ENCODE results near the gene TULP1.

The TULP1 gene

GRCh38 chr6:35492974-35493284, 19.8 kb downstream of the TULP1 start:
- H3K9me3 ChIP-seq (ENCODE audit: insufficient read depth, low read depth, low read length) = no peaks in the 10 kb centered on the region
- H2BK5ac ChIP-seq (ENCODE audit: low read depth, low read length, poor library complexity) = peak overlapping the region; percentile 59
- H3K79me1 ChIP-seq (ENCODE audit: low read length) = peaks cover 81% of the 10 kb centered on the region
- H3K18ac ChIP-seq (ENCODE audit: low read length) = peak overlapping the region; percentile 22
- H3K4me2 ChIP-seq (ENCODE audit: low read length) = peak overlapping the region; percentile 69
- H2BK12ac ChIP-seq (ENCODE audit: low read length) = peak overlapping the region; percentile 51
- H3K36me3 ChIP-seq (ENCODE audit: control insufficient read depth in 1 of 2, insufficient read depth in 2 of 2, low read length in 2 of 2) = peaks cover 6 to 8% of the 10 kb centered on the region in 2 experiments
- H3K4me3 ChIP-seq (ENCODE audit: low read depth, low read length) = no peak overlapping the region
- H2AFZ ChIP-seq (ENCODE audit: insufficient read depth, low read length, poor library complexity) = no peak overlapping the region
- peak overlapping the region; percentile 26 for H2BK120ac ChIP-seq (ENCODE audit: insufficient read depth, low read length, poor library complexity)
- H3K4me1 ChIP-seq (ENCODE audit: control insufficient read depth in 1 of 2, insufficient read depth in 2 of 2, low read length in 2 of 2) = peaks cover 57 to 63% of the 10 kb centered on the region in 2 experiments
- peak overlapping the region; percentile 97 for H3K27ac ChIP-seq (ENCODE audit: low read depth, low read length)
- DNase-seq = peak; percentile 89 to 92
- H3K23ac ChIP-seq (ENCODE audit: low read length) = no peak overlapping the region
- H3K9ac ChIP-seq (ENCODE audit: low read length) = no peak overlapping the region
- H2AK5ac ChIP-seq (ENCODE audit: low read length) = no peak overlapping the region
- peak overlapping the region; percentile 98 for H4K91ac ChIP-seq (ENCODE audit: low read depth, low read length)
- no peaks in the 10 kb centered on the region for H3K27me3 ChIP-seq (ENCODE audit: insufficient read depth, low read length)
- H3K14ac ChIP-seq (ENCODE audit: low read length) = no peak overlapping the region
- H3K79me2 ChIP-seq (ENCODE audit: control insufficient read depth, insufficient read depth, low read length, poor library complexity) = peaks cover 67% of the 10 kb centered on the region
- H4K12ac ChIP-seq (ENCODE audit: low read depth, low read length) = no peak overlapping the region
- peak overlapping the region; percentile 27 for H4K8ac ChIP-seq (ENCODE audit: low read depth, low read length)
- H3K4ac ChIP-seq (ENCODE audit: low read depth, low read length) = peak overlapping the region; percentile 99
- WGBS (ENCODE audit: extremely low coverage, insufficient coverage, insufficient read length) = no CpG with 5 or more reads among the region's 7 CpGs

DNA sequence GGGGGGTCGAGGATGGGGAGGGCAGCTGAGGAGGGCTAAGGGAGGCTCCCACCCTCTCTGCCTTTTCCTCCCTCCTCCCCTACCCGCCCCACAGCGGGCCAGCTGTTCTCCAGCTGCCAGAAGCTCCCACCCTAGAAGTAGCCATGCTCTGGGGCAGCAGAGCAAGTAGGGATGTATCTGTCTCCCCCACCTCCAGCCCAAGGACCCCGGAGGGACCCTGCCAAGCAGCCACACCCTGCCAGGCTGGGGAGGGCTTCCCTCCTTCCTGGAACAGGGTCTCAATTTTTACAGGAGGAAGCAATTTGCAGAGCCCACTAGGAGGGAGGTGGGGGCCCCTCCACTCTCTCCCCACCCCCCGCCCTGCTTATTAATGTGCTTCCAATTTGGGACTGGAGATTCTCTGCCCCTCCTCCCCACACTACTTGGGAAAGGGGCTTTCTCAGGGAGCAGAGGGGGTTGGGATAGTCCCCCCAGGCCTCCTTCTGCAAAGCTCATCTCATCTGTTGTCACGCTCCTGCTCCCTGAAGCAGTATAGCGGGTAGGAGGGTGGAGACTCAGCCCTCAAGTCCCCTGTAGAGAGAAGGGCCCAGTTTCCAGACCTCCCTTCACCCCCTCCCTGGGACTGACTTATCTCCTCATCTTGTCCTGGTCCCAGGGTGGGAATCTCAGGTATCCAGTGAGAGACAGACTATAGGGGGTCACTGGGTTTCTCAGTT, 20.3 kb downstream of the TULP1 start:
- no peak overlapping the region for H3K23ac ChIP-seq (ENCODE audit: low read length)
- H2BK5ac ChIP-seq (ENCODE audit: low read depth, low read length, poor library complexity) = peak overlapping the region; percentile 93
- H4K91ac ChIP-seq (ENCODE audit: low read depth, low read length) = peak overlapping the region; percentile 98
- H3K36me3 ChIP-seq (ENCODE audit: control insufficient read depth in 1 of 2, insufficient read depth in 2 of 2, low read length in 2 of 2) = peaks cover 6 to 8% of the 10 kb centered on the region in 2 experiments
- H3K9ac ChIP-seq (ENCODE audit: low read length) = peak overlapping the region; percentile 20
- no peak for DNase-seq
- peak overlapping the region; percentile 85 for H3K18ac ChIP-seq (ENCODE audit: low read length)
- peaks cover 79% of the 10 kb centered on the region for H3K79me1 ChIP-seq (ENCODE audit: low read length)
- peak overlapping the region; percentile 97 for H3K27ac ChIP-seq (ENCODE audit: low read depth, low read length)
- H3K27me3 ChIP-seq (ENCODE audit: insufficient read depth, low read length) = no peaks in the 10 kb centered on the region
- H4K12ac ChIP-seq (ENCODE audit: low read depth, low read length) = peak overlapping the region; percentile 1
- H2BK12ac ChIP-seq (ENCODE audit: low read length) = peak overlapping the region; percentile 51
- peak overlapping the region; percentile 87 for H2BK120ac ChIP-seq (ENCODE audit: insufficient read depth, low read length, poor library complexity)
- peak overlapping the region; percentile 43 for H4K8ac ChIP-seq (ENCODE audit: low read depth, low read length)
- H2AK5ac ChIP-seq (ENCODE audit: low read length) = peak overlapping the region; percentile 73
- peaks cover 60 to 69% of the 10 kb centered on the region in 2 experiments for H3K4me1 ChIP-seq (ENCODE audit: control insufficient read depth in 1 of 2, insufficient read depth in 2 of 2, low read length in 2 of 2)
- H3K4me2 ChIP-seq (ENCODE audit: low read length) = peak overlapping the region; percentile 69
- no peak overlapping the region for H3K4me3 ChIP-seq (ENCODE audit: low read depth, low read length)
- peaks cover 66% of the 10 kb centered on the region for H3K79me2 ChIP-seq (ENCODE audit: control insufficient read depth, insufficient read depth, low read length, poor library complexity)
- H3K9me3 ChIP-seq (ENCODE audit: insufficient read depth, low read depth, low read length) = no peaks in the 10 kb centered on the region
- WGBS (ENCODE audit: extremely low coverage, insufficient coverage, insufficient read length) = no CpG with 5 or more reads among the region's 7 CpGs
- peak overlapping the region; percentile 4 for H2AFZ ChIP-seq (ENCODE audit: insufficient read depth, low read length, poor library complexity)
- peak overlapping the region; percentile 26 for H3K14ac ChIP-seq (ENCODE audit: low read length)
- H3K4ac ChIP-seq (ENCODE audit: low read depth, low read length) = peak overlapping the region; percentile 23

GRCh38 chr6:35491558-35492257, 21.0 kb downstream of the TULP1 start:
- peak overlapping the region; percentile 85 for H3K18ac ChIP-seq (ENCODE audit: low read length)
- H3K79me1 ChIP-seq (ENCODE audit: low read length) = peaks cover 80% of the 10 kb centered on the region
- H2BK120ac ChIP-seq (ENCODE audit: insufficient read depth, low read length, poor library complexity) = peak overlapping the region; percentile 91
- peaks cover 62% of the 10 kb centered on the region for H3K79me2 ChIP-seq (ENCODE audit: control insufficient read depth, insufficient read depth, low read length, poor library complexity)
- peaks cover 6 to 8% of the 10 kb centered on the region in 2 experiments for H3K36me3 ChIP-seq (ENCODE audit: control insufficient read depth in 1 of 2, insufficient read depth in 2 of 2, low read length in 2 of 2)
- H3K4me1 ChIP-seq (ENCODE audit: control insufficient read depth in 1 of 2, insufficient read depth in 2 of 2, low read length in 2 of 2) = peaks cover 64 to 75% of the 10 kb centered on the region in 2 experiments
- H2BK5ac ChIP-seq (ENCODE audit: low read depth, low read length, poor library complexity) = peak overlapping the region; percentile 93
- peak overlapping the region; percentile 93 for H3K14ac ChIP-seq (ENCODE audit: low read length)
- H3K27ac ChIP-seq (ENCODE audit: low read depth, low read length) = peak overlapping the region; percentile 97
- no peak overlapping the region for H3K23ac ChIP-seq (ENCODE audit: low read length)
- H3K4me3 ChIP-seq (ENCODE audit: low read depth, low read length) = no peak overlapping the region
- H2BK12ac ChIP-seq (ENCODE audit: low read length) = peak overlapping the region; percentile 40
- H4K12ac ChIP-seq (ENCODE audit: low read depth, low read length) = peak overlapping the region; percentile 1
- peak overlapping the region; percentile 20 for H2AFZ ChIP-seq (ENCODE audit: insufficient read depth, low read length, poor library complexity)
- H3K9ac ChIP-seq (ENCODE audit: low read length) = peak overlapping the region; percentile 34
- H4K8ac ChIP-seq (ENCODE audit: low read depth, low read length) = peak overlapping the region; percentile 80
- DNase-seq = peak; percentile 60 to 63
- no CpG with 5 or more reads among the region's 5 CpGs for WGBS (ENCODE audit: extremely low coverage, insufficient coverage, insufficient read length)
- peak overlapping the region; percentile 98 for H4K91ac ChIP-seq (ENCODE audit: low read depth, low read length)
- H3K27me3 ChIP-seq (ENCODE audit: insufficient read depth, low read length) = no peaks in the 10 kb centered on the region
- peak overlapping the region; percentile 90 for H3K4ac ChIP-seq (ENCODE audit: low read depth, low read length)
- no peaks in the 10 kb centered on the region for H3K9me3 ChIP-seq (ENCODE audit: insufficient read depth, low read depth, low read length)
- H3K4me2 ChIP-seq (ENCODE audit: low read length) = peak overlapping the region; percentile 69
- peak overlapping the region; percentile 73 for H2AK5ac ChIP-seq (ENCODE audit: low read length)

DNA sequence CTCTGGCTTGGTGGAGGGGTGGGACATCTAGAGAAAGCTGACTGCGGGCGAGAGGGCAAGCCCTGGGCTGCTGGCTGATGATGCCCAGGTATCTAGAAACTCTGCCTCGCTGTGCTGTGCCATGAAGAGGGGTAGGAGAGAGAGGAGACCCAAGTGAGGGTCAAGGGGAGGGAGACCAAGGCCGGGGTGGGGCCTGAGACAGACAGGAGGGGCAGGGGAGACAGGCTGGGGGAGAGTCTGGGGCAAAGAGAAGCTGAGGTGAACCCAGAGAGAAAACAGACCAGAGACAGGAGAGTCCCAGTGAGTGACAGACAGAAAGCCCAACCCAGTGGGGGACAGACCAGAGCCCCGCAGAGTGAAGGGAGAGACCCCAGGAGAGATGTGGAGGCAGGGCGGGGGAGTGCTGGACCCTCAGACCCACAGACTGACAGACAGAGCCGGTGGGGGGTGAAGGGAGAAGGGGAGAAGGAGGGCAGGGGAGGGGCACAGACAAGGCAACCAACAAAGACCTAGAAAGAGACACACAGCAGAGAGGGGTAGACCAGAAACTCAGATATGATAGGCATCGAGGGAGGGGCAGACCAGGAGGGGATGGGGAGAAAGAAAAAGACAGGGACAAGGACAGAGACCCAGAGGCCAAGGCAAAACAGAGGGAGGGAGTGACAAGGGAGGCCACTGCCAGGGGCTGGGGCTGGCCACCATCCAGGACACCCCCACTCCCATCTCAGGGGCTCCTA, 21.7 kb downstream of the TULP1 start:
- H3K14ac ChIP-seq (ENCODE audit: low read length) = peak overlapping the region; percentile 93
- WGBS (ENCODE audit: extremely low coverage, insufficient coverage, insufficient read length) = no CpG with 5 or more reads among the region's 8 CpGs

More for the DNA sequence above, 21.7 kb downstream of the TULP1 start:
- Histone ChIP-seq H2BK120ac (ENCODE audit: insufficient read depth, low read length, poor library complexity) (peak overlapping the region; percentile 91), H2AK5ac (ENCODE audit: low read length) (peak overlapping the region; percentile 75), H3K79me2 (ENCODE audit: control insufficient read depth, insufficient read depth, low read length, poor library complexity) (peaks cover 60% of the 10 kb centered on the region), H2BK12ac (ENCODE audit: low read length) (peak overlapping the region; percentile 82), H3K4me2 (ENCODE audit: low read length) (peak overlapping the region; percentile 69), H2BK5ac (ENCODE audit: low read depth, low read length, poor library complexity) (peak overlapping the region; percentile 93), H3K27me3 (ENCODE audit: insufficient read depth, low read length) (no peaks in the 10 kb centered on the region), H3K9ac (ENCODE audit: low read length) (peak overlapping the region; percentile 34), H3K9me3 (ENCODE audit: insufficient read depth, low read depth, low read length) (no peaks in the 10 kb centered on the region), H4K12ac (ENCODE audit: low read depth, low read length) (peak overlapping the region; percentile 39), H4K8ac (ENCODE audit: low read depth, low read length) (peak overlapping the region; percentile 80), H3K18ac (ENCODE audit: low read length) (peak overlapping the region; percentile 85), H4K91ac (ENCODE audit: low read depth, low read length) (peak overlapping the region; percentile 98), H3K36me3 (ENCODE audit: control insufficient read depth in 1 of 2, insufficient read depth in 2 of 2, low read length in 2 of 2) (peaks cover 6 to 9% of the 10 kb centered on the region in 2 experiments), H2AFZ (ENCODE audit: insufficient read depth, low read length, poor library complexity) (peak overlapping the region; percentile 45), H3K23ac (ENCODE audit: low read length) (no peak overlapping the region), H3K4me3 (ENCODE audit: low read depth, low read length) (no peak overlapping the region), H3K79me1 (ENCODE audit: low read length) (peaks cover 80% of the 10 kb centered on the region), H3K4me1 (ENCODE audit: control insufficient read depth in 1 of 2, insufficient read depth in 2 of 2, low read length in 2 of 2) (peaks cover 69 to 79% of the 10 kb centered on the region in 2 experiments), H3K27ac (ENCODE audit: low read depth, low read length) (peak overlapping the region; percentile 97), H3K4ac (ENCODE audit: low read depth, low read length) (peak overlapping the region; percentile 90)
- no peak for DNase-seq
